ENCODE data around the gene PIP5K1C.

DNA sequence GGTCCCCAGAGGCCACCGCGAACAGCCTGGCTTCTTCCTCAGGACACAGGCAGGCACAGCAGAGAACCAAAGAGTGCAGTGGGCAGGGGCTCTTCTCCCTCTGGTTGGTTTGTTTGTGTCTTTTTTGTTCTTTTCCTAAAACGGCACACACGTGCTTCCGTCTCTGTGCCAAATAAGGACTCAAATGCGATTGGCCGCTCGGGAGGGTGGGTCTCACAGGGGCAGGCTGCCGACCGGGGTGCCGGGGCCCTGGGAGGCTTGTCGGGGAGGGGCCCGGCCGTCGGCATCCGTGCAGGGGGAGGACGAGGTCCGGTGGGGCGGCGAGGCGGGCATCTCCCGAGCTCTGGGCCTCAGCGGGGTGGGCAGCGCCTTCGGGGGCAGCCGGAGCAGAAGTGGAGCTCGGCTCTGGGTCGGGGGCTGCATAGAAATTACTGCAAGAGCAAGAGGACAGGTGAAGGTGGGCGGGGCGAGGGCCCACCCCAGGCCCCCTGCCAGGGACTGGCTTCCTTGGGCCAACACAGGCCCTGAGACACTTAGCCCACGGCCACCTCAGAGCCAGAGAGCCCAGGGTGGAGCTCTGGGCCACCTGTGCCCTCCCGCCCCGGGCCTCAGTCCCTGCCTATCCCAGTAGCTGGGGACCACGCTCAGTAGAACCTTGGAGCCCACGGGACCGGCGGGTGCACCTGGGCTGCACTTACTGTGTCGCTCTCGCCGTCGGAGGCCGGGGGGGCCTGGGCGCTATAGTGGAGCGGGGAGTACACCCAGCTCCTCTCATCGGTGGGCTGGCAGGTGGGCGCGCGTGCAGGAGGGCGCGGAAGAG, 67.3 kb downstream of the PIP5K1C start:
- TF ChIP-seq POLR2AphosphoS5 (IDR thresholded peaks at IDR 0.05; ENCODE audit: low read depth, low read length) (no peak), POLR2A (IDR thresholded peaks at IDR 0.05; ENCODE audit: borderline replicate concordance, extremely low read depth, insufficient read depth, insufficient read length) (no peak), ELF1 (IDR thresholded peaks at IDR 0.05; ENCODE audit: borderline replicate concordance, low read depth) (no peak), JUND (IDR thresholded peaks at IDR 0.05) (no peak), EZH2 (IDR thresholded peaks at IDR 0.05) (no peak), RAD21 (IDR thresholded peaks at IDR 0.05; ENCODE audit: low read depth) (no peak), EZH2phosphoT487 (IDR thresholded peaks at IDR 0.05; ENCODE audit: borderline replicate concordance) (no peak), SRF (IDR thresholded peaks at IDR 0.05; ENCODE audit: low read depth) (no peak), ZNF274 (IDR thresholded peaks at IDR 0.05; ENCODE audit: low read depth, low read length) (no peak), EGR1 (IDR thresholded peaks at IDR 0.05; ENCODE audit: low read depth) (no peak)
- TF ChIP-seq, protein P1, sequence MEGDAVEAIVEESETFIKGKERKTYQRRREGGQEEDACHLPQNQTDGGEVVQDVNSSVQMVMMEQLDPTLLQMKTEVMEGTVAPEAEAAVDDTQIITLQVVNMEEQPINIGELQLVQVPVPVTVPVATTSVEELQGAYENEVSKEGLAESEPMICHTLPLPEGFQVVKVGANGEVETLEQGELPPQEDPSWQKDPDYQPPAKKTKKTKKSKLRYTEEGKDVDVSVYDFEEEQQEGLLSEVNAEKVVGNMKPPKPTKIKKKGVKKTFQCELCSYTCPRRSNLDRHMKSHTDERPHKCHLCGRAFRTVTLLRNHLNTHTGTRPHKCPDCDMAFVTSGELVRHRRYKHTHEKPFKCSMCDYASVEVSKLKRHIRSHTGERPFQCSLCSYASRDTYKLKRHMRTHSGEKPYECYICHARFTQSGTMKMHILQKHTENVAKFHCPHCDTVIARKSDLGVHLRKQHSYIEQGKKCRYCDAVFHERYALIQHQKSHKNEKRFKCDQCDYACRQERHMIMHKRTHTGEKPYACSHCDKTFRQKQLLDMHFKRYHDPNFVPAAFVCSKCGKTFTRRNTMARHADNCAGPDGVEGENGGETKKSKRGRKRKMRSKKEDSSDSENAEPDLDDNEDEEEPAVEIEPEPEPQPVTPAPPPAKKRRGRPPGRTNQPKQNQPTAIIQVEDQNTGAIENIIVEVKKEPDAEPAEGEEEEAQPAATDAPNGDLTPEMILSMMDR (IDR thresholded peaks at IDR 0.05 in 2 of 3, conservative IDR thresholded peaks at IDR 0.05 in 1 of 3; ENCODE audit: borderline replicate concordance in 1 of 3, insufficient read depth in 1 of 3, low read depth in 2 of 3, low read length in 2 of 3): no peak
- TF ChIP-seq, protein P2, sequence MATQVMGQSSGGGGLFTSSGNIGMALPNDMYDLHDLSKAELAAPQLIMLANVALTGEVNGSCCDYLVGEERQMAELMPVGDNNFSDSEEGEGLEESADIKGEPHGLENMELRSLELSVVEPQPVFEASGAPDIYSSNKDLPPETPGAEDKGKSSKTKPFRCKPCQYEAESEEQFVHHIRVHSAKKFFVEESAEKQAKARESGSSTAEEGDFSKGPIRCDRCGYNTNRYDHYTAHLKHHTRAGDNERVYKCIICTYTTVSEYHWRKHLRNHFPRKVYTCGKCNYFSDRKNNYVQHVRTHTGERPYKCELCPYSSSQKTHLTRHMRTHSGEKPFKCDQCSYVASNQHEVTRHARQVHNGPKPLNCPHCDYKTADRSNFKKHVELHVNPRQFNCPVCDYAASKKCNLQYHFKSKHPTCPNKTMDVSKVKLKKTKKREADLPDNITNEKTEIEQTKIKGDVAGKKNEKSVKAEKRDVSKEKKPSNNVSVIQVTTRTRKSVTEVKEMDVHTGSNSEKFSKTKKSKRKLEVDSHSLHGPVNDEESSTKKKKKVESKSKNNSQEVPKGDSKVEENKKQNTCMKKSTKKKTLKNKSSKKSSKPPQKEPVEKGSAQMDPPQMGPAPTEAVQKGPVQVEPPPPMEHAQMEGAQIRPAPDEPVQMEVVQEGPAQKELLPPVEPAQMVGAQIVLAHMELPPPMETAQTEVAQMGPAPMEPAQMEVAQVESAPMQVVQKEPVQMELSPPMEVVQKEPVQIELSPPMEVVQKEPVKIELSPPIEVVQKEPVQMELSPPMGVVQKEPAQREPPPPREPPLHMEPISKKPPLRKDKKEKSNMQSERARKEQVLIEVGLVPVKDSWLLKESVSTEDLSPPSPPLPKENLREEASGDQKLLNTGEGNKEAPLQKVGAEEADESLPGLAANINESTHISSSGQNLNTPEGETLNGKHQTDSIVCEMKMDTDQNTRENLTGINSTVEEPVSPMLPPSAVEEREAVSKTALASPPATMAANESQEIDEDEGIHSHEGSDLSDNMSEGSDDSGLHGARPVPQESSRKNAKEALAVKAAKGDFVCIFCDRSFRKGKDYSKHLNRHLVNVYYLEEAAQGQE (IDR thresholded peaks at IDR 0.05; ENCODE audit: low read depth): no peak
- TF ChIP-seq, protein P3, sequence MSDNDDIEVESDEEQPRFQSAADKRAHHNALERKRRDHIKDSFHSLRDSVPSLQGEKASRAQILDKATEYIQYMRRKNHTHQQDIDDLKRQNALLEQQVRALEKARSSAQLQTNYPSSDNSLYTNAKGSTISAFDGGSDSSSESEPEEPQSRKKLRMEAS (IDR thresholded peaks at IDR 0.05): no peak
